ENCODE data around the gene ANKRD34B.

ANKRD34B gene

DNA sequence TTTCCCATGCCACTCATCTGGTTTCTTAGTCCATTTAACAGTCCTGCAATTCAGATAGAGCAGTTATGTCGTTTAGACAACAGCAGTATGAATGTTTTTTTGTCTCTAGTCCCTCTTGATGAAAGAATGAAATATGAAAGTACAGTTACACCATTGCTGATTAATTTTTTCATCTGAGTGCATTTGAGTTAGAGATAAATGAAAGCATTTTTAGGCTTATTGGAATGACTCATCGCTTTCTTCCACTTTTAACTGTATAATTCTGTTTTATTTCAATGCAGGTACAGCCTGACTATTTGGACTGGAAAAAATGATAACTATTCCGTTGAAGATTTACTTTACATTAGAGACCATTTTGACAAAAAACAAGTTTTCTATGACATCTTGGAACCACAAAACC lies 28.7 kb downstream of the ANKRD34B start:
- no peak overlapping the region for H3K27ac ChIP-seq
- TF ChIP-seq ZFX (IDR thresholded peaks at IDR 0.05) = no peak
- TF ChIP-seq, protein P1, sequence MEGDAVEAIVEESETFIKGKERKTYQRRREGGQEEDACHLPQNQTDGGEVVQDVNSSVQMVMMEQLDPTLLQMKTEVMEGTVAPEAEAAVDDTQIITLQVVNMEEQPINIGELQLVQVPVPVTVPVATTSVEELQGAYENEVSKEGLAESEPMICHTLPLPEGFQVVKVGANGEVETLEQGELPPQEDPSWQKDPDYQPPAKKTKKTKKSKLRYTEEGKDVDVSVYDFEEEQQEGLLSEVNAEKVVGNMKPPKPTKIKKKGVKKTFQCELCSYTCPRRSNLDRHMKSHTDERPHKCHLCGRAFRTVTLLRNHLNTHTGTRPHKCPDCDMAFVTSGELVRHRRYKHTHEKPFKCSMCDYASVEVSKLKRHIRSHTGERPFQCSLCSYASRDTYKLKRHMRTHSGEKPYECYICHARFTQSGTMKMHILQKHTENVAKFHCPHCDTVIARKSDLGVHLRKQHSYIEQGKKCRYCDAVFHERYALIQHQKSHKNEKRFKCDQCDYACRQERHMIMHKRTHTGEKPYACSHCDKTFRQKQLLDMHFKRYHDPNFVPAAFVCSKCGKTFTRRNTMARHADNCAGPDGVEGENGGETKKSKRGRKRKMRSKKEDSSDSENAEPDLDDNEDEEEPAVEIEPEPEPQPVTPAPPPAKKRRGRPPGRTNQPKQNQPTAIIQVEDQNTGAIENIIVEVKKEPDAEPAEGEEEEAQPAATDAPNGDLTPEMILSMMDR (conservative IDR thresholded peaks at IDR 0.05) = no peak

DNA sequence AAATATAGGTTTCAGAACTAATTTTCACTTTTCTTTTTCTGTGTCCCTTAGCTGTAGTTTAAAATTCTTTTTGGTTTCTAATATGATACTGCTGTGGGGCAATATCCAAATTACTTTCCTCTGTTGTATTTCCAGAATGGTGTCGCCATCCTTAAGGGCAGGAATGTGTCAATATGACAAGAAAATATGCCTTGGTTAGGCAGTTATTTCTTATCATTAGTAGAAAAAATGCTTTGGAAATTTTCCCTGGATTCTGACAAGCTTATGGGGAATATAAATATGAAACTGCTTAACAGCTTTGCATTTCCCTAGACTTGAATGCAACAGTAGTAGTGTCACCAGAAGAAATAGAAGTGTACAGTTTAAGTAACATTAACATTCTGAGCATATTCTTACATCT lies 29.4 kb downstream of the ANKRD34B start:
- no peak overlapping the region for H3K27ac ChIP-seq
- TF ChIP-seq, protein P1 (conservative IDR thresholded peaks at IDR 0.05) = no peak
- no peak for TF ChIP-seq ZFX (IDR thresholded peaks at IDR 0.05)

DNA sequence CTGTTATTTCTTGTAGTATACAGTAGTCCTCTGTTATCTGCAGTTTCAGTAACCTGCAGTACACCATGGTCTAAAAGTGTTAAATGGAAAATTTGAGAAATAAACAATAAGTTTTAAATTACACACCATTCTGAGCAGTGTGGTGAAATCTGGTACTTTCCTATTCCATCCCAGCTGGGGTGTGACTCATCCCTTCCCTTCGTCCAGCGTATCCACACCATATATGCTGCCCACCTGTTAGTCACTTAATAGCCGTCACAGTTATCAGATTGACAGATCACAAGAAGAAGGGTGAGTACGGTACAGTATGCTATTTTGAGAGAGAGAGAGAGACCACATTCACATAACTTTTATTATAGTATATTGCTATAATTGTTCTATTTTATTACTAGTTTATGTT lies 53.3 kb downstream of the ANKRD34B start:
- H3K27ac ChIP-seq = no peak overlapping the region
- TF ChIP-seq, protein P1 (conservative IDR thresholded peaks at IDR 0.05) = no peak
- TF ChIP-seq ZFX (IDR thresholded peaks at IDR 0.05) = no peak

GRCh38 chr5:80509362-80509761 lies 60.7 kb downstream of the ANKRD34B start:
- no peak overlapping the region for H3K27ac ChIP-seq
- TF ChIP-seq, protein P1 (conservative IDR thresholded peaks at IDR 0.05) = no peak
- TF ChIP-seq ZFX (IDR thresholded peaks at IDR 0.05) = no peak

GRCh38 chr5:80508844-80509243 lies 61.2 kb downstream of the ANKRD34B start:
- no peak overlapping the region for H3K27ac ChIP-seq
- TF ChIP-seq, protein P1 (conservative IDR thresholded peaks at IDR 0.05) = no peak
- TF ChIP-seq ZFX (IDR thresholded peaks at IDR 0.05) = no peak

GRCh38 chr5:80507663-80508062 lies 62.4 kb downstream of the ANKRD34B start:
- H3K27ac ChIP-seq = no peak overlapping the region
- TF ChIP-seq, protein P1 (conservative IDR thresholded peaks at IDR 0.05) = no peak
- TF ChIP-seq ZFX (IDR thresholded peaks at IDR 0.05) = no peak

Measured in C4-2B (cell line).